GM21825 (cell line): ENCODE measurements around the gene CDCA7L.
A peak's percentile ranks its signal among the peaks of the same experiment; 100 is the strongest.
"Not testable (repeated sequence)": the region's sequence is repeated elsewhere in the genome, so short reads cannot be mapped to it uniquely, and the experiment has no call there.

Source experiments
- ATAC-seq: cut with Tn5 transposase; IDR thresholded peaks from one replicate; pipeline ENCODE4 v1.9.1; 2021; ENCODE audit warnings: mild to moderate bottlenecking, moderate library complexity; ENCODE audit not compliant: unreplicated experiment

Gene CDCA7L

GRCh38 chr7:21911341-21911875 lies 34.3 kb downstream of the CDCA7L start:
- no peak for ATAC-seq

GRCh38 chr7:21910253-21910652 lies 35.4 kb downstream of the CDCA7L start:
- ATAC-seq: no peak

- ATAC-seq: no peak
Measured at GRCh38 chr7:21908746-21909145, 37.0 kb downstream of the CDCA7L start.

GRCh38 chr7:21903020-21903786 lies 42.5 kb downstream of the CDCA7L start:
- no peak for ATAC-seq

- ATAC-seq: no peak
Measured at GRCh38 chr7:21902240-21902639, 43.5 kb downstream of the CDCA7L start.

- ATAC-seq: peak; percentile 83
Measured at GRCh38 chr7:21898265-21898930, 47.3 kb downstream of the CDCA7L start.

- ATAC-seq: no peak
Measured at GRCh38 chr7:21893401-21893800, 52.3 kb downstream of the CDCA7L start.

- no peak for ATAC-seq
Measured at GRCh38 chr7:21891291-21891690, 54.4 kb downstream of the CDCA7L start.

GRCh38 chr7:21887779-21888178 lies 57.9 kb downstream of the CDCA7L start:
- no peak for ATAC-seq

GRCh38 chr7:21887353-21887752 lies 58.3 kb downstream of the CDCA7L start:
- ATAC-seq: no peak

GRCh38 chr7:21886396-21886795 lies 59.3 kb downstream of the CDCA7L start:
- ATAC-seq: no peak

GRCh38 chr7:21884496-21884895 lies 61.2 kb downstream of the CDCA7L start:
- no peak for ATAC-seq

GRCh38 chr7:21883501-21883900 lies 62.2 kb downstream of the CDCA7L start:
- not testable (repeated sequence) for ATAC-seq

- ATAC-seq: no peak
Measured at GRCh38 chr7:21883069-21883468, 62.6 kb downstream of the CDCA7L start.

- ATAC-seq: no peak
Measured at GRCh38 chr7:21869785-21870402, 75.8 kb downstream of the CDCA7L start.

- ATAC-seq: no peak
Measured at GRCh38 chr7:21868576-21868850, 77.2 kb downstream of the CDCA7L start.

- no peak for ATAC-seq
Measured at GRCh38 chr7:21867816-21868575, 77.7 kb downstream of the CDCA7L start.

GRCh38 chr7:21867226-21867625 lies 78.5 kb downstream of the CDCA7L start:
- ATAC-seq: no peak

- no peak for ATAC-seq
Measured at GRCh38 chr7:21866731-21867130, 79.0 kb downstream of the CDCA7L start.

- not testable (repeated sequence) for ATAC-seq
Measured at GRCh38 chr7:21865631-21866204, 80.0 kb downstream of the CDCA7L start.

GRCh38 chr7:21851559-21851967 lies 94.1 kb downstream of the CDCA7L start:
- ATAC-seq: no peak
